Measurements from ENCODE around the gene GTPBP1. TPM values are rescaled to one million over a fixed set of nuclear protein-coding genes. Genes with fewer than 3 reads are reported as not detected.

The GTPBP1 gene
- total and polyA plus RNA-seq, 2 donors (not counting 3 experiments of a cell fraction or from before 2014, with no cell fraction given) = 29.8 to 50.3 TPM

- Histone ChIP-seq H4K20me1 (replicated peaks; ENCODE audit: control insufficient read depth, extremely low read depth, insufficient read depth, low read length) (no peaks in the 10 kb centered on the region), H3K4me1 (ENCODE audit: control insufficient read depth, extremely low read depth, insufficient read depth, low read length) (no peaks in the 10 kb centered on the region), H3K9ac (replicated peaks; ENCODE audit: extremely low read depth, insufficient read depth, low read length) (no peak overlapping the region), H3K36me3 (ENCODE audit: control insufficient read depth in 2 of 2, extremely low read depth in 1 of 2, insufficient read depth in 2 of 2, low read length in 2 of 2) (no peaks in the 10 kb centered on the region), H3K9me1 (replicated peaks; ENCODE audit: control insufficient read depth, extremely low read depth, insufficient read depth, low read length) (no peaks in the 10 kb centered on the region), H3K27ac (ENCODE audit: insufficient read depth, low read depth, low read length) (no peak overlapping the region), H3K27me3 (ENCODE audit: control insufficient read depth in 2 of 2, insufficient read depth in 2 of 2, low read length in 2 of 2) (no peaks in the 10 kb centered on the region), H3K9me3 (replicated peaks; ENCODE audit: control insufficient read depth, insufficient read depth, low read length) (no peaks in the 10 kb centered on the region), H2AFZ (ENCODE audit: low read depth, low read length) (no peak overlapping the region), H3K4me3 (replicated peaks in 1 of 3; ENCODE audit: insufficient read depth in 1 of 3, low read depth in 1 of 3, low read length in 3 of 3) (no peak overlapping the region), H3K4me2 (ENCODE audit: insufficient read depth, low read length) (no peak overlapping the region), H3K79me2 (ENCODE audit: control insufficient read depth, insufficient read depth, low read length) (no peaks in the 10 kb centered on the region)
- DNase-seq (ENCODE audit: low read depth, low spot score) = no peak
- ChIA-PET CTCF (interaction anchor here (0.9 to 6.2 kb wide), 2 partner anchors 15 to 19 kb away, joined by 3 to 82 read pairs; no protein-coding TSS in a partner anchor), POLR2A (no interaction called here)
- no TSS peak for BruUV-seq (replicated peaks)
- no peak for FAIRE-seq
- intact Hi-C loops (cut with micrococcal nuclease) = no loop called here
- dilution Hi-C loops (cut with MboI; ENCODE audit: extremely low pct_ligation_motif_present, low sequenced_read_pairs) = no loop called here
- no peak for TF ChIP-seq POLR2A (IDR thresholded peaks at IDR 0.05; ENCODE audit: low read depth, low read length)
- TF ChIP-seq EZH2 (IDR thresholded peaks at IDR 0.05; ENCODE audit: borderline replicate concordance, low read depth, low read length, severe bottlenecking) = no peak
- TF ChIP-seq POLR2AphosphoS5 (IDR thresholded peaks at IDR 0.05; ENCODE audit: insufficient read depth, low read depth, low read length) = no peak
- TF ChIP-seq GATA2 (IDR thresholded peaks at IDR 0.05; ENCODE audit: insufficient read depth, insufficient read length, low read depth, low read length) = no peak
- no peak for TF ChIP-seq CTCF (IDR thresholded peaks at IDR 0.05; ENCODE audit: extremely low read depth in 1 of 2, insufficient read depth in 1 of 2, low read depth in 1 of 2, low read length in 2 of 2)
These were observed 76.8 kb downstream of the GTPBP1 start for GRCh38 chr22:38782402-38783094.

Small RNA genes lying within 50 kb of the gene (small RNA-seq; reads per million reads assigned to genes)
- gene AL021707.8 (ENCODE audit: insufficient read depth, insufficient read length, low read depth, low replicate concordance) = not detected

Other genes with a start within 250 kb of the GTPBP1 start
- gene KDELR3, start 237.8 kb upstream of the GTPBP1 start, total RNA-seq = 28.6 and 40.2 TPM in 2 replicates
- gene KDELR3, start 237.8 kb upstream of the GTPBP1 start, polyA plus RNA-seq = 61.3 and 64.2 TPM in 2 replicates
- gene DDX17, start 199.6 kb upstream of the GTPBP1 start, total RNA-seq = 377 and 393 TPM in 2 replicates
- 402 and 454 TPM in 2 replicates for gene DDX17, start 199.6 kb upstream of the GTPBP1 start, polyA plus RNA-seq
- 0.91 and 1.1 TPM in 2 replicates for gene DMC1, start 135.8 kb upstream of the GTPBP1 start, total RNA-seq
- 0.22 and 0.24 TPM in 2 replicates for gene DMC1, start 135.8 kb upstream of the GTPBP1 start, polyA plus RNA-seq
- gene FAM227A, start 49.6 kb upstream of the GTPBP1 start, total RNA-seq = 1.4 and 1.9 TPM in 2 replicates
- gene FAM227A, start 49.6 kb upstream of the GTPBP1 start, polyA plus RNA-seq = 0.49 and 0.58 TPM in 2 replicates
- gene CBY1, start 49.3 kb upstream of the GTPBP1 start, total RNA-seq = 34.4 and 37.0 TPM in 2 replicates
- 38.9 and 41.8 TPM in 2 replicates for gene CBY1, start 49.3 kb upstream of the GTPBP1 start, polyA plus RNA-seq
- gene TOMM22, start 24.0 kb upstream of the GTPBP1 start, total RNA-seq = 98.6 and 98.8 TPM in 2 replicates
- 51.8 and 62.3 TPM in 2 replicates for gene TOMM22, start 24.0 kb upstream of the GTPBP1 start, polyA plus RNA-seq
- 64.9 and 73.1 TPM in 2 replicates for gene JOSD1, start 5.0 kb upstream of the GTPBP1 start, total RNA-seq
- gene JOSD1, start 5.0 kb upstream of the GTPBP1 start, polyA plus RNA-seq = 57.2 and 61.7 TPM in 2 replicates
- gene SUN2, start 50.1 kb downstream of the GTPBP1 start, total RNA-seq = 133 and 137 TPM in 2 replicates
- gene SUN2, start 50.1 kb downstream of the GTPBP1 start, polyA plus RNA-seq = 74.2 and 76.7 TPM in 2 replicates
- gene DNAL4, start 88.2 kb downstream of the GTPBP1 start, total RNA-seq = 12.2 and 12.9 TPM in 2 replicates
- 22.7 and 24.7 TPM in 2 replicates for gene DNAL4, start 88.2 kb downstream of the GTPBP1 start, polyA plus RNA-seq
- gene NPTXR, start 138.1 kb downstream of the GTPBP1 start, total RNA-seq = 0.73 and 0.95 TPM in 2 replicates
- 0.37 and 0.43 TPM in 2 replicates for gene NPTXR, start 138.1 kb downstream of the GTPBP1 start, polyA plus RNA-seq
- 60.9 and 62.6 TPM in 2 replicates for gene CBX6, start 166.3 kb downstream of the GTPBP1 start, total RNA-seq
- 14.9 and 18.2 TPM in 2 replicates for gene CBX6, start 166.3 kb downstream of the GTPBP1 start, polyA plus RNA-seq